Activated naive CD4-positive, alpha-beta T cell treated with anti-CD3 and anti-CD28 coated beads, Interleukin-2, amount 50 U/mL, for 72 hours (primary cell): ENCODE measurements around the gene CTDSPL. TPM values are rescaled to one million over a fixed set of nuclear protein-coding genes. Genes with fewer than 3 reads are reported as not detected.
"Not testable (repeated sequence)": the region's sequence is repeated elsewhere in the genome, so short reads cannot be mapped to it uniquely, and the experiment has no call there.

ENCODE experiments used
- ATAC-seq, 2 donors: fragments of 150-1000 bp; cut with Tn5 transposase; 2 replicates each; pipeline ENCODE4 v1.10.0; 2021; ENCODE audit warnings: mild to moderate bottlenecking in 2 of 2, moderate library complexity in 2 of 2
- DNase-seq, 2 donors: peaks; one replicate each; pipeline ENCODE4 v3.0.0; 2021 to 2022; ENCODE audit warnings: low spot score in 2 of 2
- H3K27ac Mint-ChIP-seq, 2 donors: one replicate each; pipeline ENCODE4 v1.8.0; 2022; ENCODE audit warnings: mild to moderate bottlenecking in 2 of 2, mixed read lengths in 2 of 2
- H3K36me3 Mint-ChIP-seq, 2 donors: one replicate each; pipeline ENCODE4 v1.8.0; 2022; ENCODE audit warnings: mixed read lengths in 2 of 2
- H3K9me3 Mint-ChIP-seq, 2 donors: one replicate each; pipeline ENCODE4 v1.8.0; 2022; ENCODE audit warnings: mixed read lengths in 2 of 2
- total RNA-seq, 2 donors: library from RNA; stranded (reverse); gene quantifications; one replicate each; pipeline ENCODE4 v1.2.3, GENCODE V29; 2022

The CTDSPL gene
- total RNA-seq, 2 donors from 2014 or later = 2.1 to 7.0 TPM

- Mint-ChIP-seq H3K36me3 (no peaks in the 10 kb centered on the region), H3K27ac (peak overlapping the region; percentile 15 to 75), H3K9me3 (no peaks in the 10 kb centered on the region)
- peak in 1 of 2 donors; percentile 72 for DNase-seq
- ATAC-seq = peak; percentile 95 to 98
These were observed 112.7 kb downstream of the CTDSPL start for GRCh38 chr3:37974121-37975083.

- DNase-seq = no peak
- no peak for ATAC-seq
- H3K9me3 Mint-ChIP-seq = no peaks in the 10 kb centered on the region
These were observed 118.1 kb downstream of the CTDSPL start for GRCh38 chr3:37979541-37980461.

DNA sequence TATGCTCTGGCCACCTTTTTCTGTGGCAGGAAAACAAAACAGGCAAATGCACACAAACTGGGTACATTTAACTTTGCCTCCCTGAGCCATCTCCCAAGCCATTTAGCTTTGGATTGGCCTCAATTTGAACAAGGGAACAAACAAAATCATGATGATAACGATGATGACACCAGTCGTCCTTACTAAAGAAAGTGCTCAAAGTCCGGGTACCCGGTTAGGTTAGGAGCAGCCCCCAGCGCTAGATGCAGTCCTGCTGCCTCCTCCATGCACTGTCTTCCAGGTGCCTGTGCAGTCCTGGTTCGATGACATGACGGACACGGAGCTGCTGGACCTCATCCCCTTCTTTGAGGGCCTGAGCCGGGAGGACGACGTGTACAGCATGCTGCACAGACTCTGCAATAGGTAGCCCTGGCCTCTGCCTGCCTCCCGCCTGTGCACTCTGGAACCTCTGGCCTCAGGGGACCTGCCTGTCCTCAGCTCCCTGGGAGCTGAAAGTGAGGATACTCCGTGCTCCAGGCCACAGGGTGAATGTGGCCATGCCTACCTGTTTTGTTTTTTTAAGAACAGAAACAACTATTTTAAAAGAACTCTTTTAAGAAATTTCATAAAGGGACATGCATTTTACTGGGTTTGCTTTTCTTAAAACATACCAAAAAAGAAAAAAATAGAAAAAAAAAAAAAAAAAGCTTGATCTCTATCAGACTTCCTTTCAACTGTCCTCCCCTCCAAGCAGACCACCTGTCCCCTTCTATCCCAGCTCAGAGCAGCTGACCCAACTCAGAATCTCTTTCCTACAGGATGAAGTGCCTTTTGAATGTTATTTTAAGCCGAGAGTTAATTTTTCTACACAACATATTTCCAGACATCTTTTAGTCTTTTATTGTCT, 119.0 kb downstream of the CTDSPL start:
- no peaks in the 10 kb centered on the region for H3K9me3 Mint-ChIP-seq
- no peak for ATAC-seq

More at GRCh38 chr3:37979541-37980461, 118.1 kb downstream of the CTDSPL start:
- no peak overlapping the region for H3K27ac Mint-ChIP-seq
- H3K36me3 Mint-ChIP-seq = no peaks in the 10 kb centered on the region

GRCh38 chr3:37981348-37981664, 119.6 kb downstream of the CTDSPL start:
- DNase-seq = no peak
- no peak for ATAC-seq
- Mint-ChIP-seq H3K36me3 (no peaks in the 10 kb centered on the region), H3K9me3 (no peaks in the 10 kb centered on the region), H3K27ac (no peak overlapping the region)

More for the DNA sequence above, 119.0 kb downstream of the CTDSPL start:
- no peak for DNase-seq
- Mint-ChIP-seq H3K36me3 (no peaks in the 10 kb centered on the region), H3K27ac (no peak overlapping the region)

- Mint-ChIP-seq H3K27ac (no peak overlapping the region), H3K9me3 (no peaks in the 10 kb centered on the region), H3K36me3 (no peaks in the 10 kb centered on the region)
- ATAC-seq = no peak
- no peak for DNase-seq
These were observed 120.7 kb downstream of the CTDSPL start for GRCh38 chr3:37982331-37982730.

DNA sequence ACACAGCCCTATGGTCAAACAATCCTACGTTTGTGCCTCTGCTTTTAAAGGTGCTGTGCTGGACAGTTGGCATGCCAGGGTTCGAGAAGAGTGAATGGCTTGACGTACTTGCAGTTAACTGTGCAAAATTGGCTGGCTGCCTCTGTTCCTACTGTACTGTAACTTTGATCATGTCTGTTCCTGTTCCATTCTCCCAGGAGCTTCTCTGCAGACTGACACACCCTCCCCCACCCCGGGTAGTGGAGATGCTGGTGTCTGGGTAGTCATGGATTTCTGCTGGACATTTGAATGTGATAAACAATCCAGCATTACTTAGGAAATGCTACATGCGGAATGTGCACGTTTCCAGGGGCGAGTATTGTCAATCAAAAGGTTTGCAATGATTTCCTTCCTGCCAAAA, 122.4 kb downstream of the CTDSPL start:
- DNase-seq (no peak), ATAC-seq (no peak)
- H3K9me3 Mint-ChIP-seq = no peaks in the 10 kb centered on the region
- H3K36me3 Mint-ChIP-seq = no peaks in the 10 kb centered on the region
- no peak overlapping the region for H3K27ac Mint-ChIP-seq

DNA sequence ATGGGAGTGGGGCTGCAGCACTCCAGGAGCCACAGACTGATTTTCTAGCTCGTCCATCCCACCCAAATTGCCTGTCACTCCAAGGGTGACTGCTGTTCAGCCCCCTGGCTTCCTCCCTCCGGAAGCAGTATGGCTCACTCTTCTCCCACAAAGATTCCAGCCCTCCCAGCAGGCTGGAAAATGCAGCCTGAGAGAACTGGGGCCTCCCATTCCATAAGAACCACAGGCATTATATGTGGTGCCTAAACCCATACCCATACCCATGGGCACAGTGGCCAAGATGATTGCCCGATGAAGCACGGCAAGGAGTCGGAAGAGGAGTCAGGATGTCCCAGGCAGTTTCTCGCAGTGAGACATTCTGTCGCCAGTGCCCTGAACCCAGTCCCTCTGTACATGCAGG, 122.9 kb downstream of the CTDSPL start:
- H3K36me3 Mint-ChIP-seq = no peaks in the 10 kb centered on the region
- ATAC-seq = no peak
- peak overlapping the region in 1 of 2 donors; percentile 77 for H3K27ac Mint-ChIP-seq

GRCh38 chr3:37985637-37986320, 124.1 kb downstream of the CTDSPL start:
- Mint-ChIP-seq H3K36me3 (no peaks in the 10 kb centered on the region), H3K9me3 (no peaks in the 10 kb centered on the region), H3K27ac (peak overlapping the region in 1 of 2 donors; percentile 27)
- ATAC-seq = no peak
- peak in 1 of 2 donors; percentile 28 for DNase-seq

More for the DNA sequence above, 122.9 kb downstream of the CTDSPL start:
- H3K9me3 Mint-ChIP-seq = no peaks in the 10 kb centered on the region
- no peak for DNase-seq

- ATAC-seq = no peak
- DNase-seq = peak in 1 of 2 donors; percentile 49
- Mint-ChIP-seq H3K36me3 (no peaks in the 10 kb centered on the region), H3K27ac (no peak overlapping the region), H3K9me3 (no peaks in the 10 kb centered on the region)
These were observed 125.0 kb downstream of the CTDSPL start for GRCh38 chr3:37986479-37987314.

GRCh38 chr3:37987315-37987697, 125.6 kb downstream of the CTDSPL start:
- Mint-ChIP-seq H3K36me3 (no peaks in the 10 kb centered on the region), H3K9me3 (no peaks in the 10 kb centered on the region), H3K27ac (no peak overlapping the region)
- ATAC-seq = no peak
- no peak for DNase-seq

DNA sequence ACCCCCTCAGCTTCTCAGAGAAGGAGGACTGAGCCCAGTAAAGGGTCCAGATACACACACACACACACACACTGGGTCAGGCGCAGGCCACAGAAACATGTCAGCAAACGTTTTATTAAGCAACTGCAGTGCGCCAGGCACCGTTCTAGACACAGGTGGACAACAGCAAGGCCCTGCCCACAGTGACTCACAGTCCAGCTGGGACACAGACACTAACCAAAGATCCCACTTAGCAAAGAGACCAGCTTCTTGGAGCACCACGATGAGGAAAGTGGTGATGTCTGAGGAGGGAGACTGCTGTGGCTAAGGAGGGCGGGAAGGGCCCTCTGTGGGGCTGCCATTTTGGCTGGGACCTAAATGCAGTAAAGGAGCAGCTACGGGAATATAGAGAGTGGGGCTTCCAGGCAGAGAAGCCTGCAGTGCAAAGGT, 126.1 kb downstream of the CTDSPL start:
- H3K9me3 Mint-ChIP-seq = no peaks in the 10 kb centered on the region

GRCh38 chr3:37988376-37988775, 126.7 kb downstream of the CTDSPL start:
- not testable (repeated sequence) for H3K27ac Mint-ChIP-seq, H3K9me3 Mint-ChIP-seq, H3K36me3 Mint-ChIP-seq

More for the DNA sequence above, 126.1 kb downstream of the CTDSPL start:
- no peak for ATAC-seq
- Mint-ChIP-seq H3K36me3 (no peaks in the 10 kb centered on the region), H3K27ac (peak overlapping the region in 1 of 2 donors; percentile 62)
- DNase-seq = peak in 1 of 2 donors; percentile 43

GRCh38 chr3:37988931-37989525, 127.3 kb downstream of the CTDSPL start:
- ATAC-seq (no peak), DNase-seq (peak in 1 of 2 donors; percentile 47)
- Mint-ChIP-seq H3K36me3 (no peaks in the 10 kb centered on the region), H3K27ac (peak overlapping the region in 1 of 2 donors; percentile 55), H3K9me3 (no peaks in the 10 kb centered on the region)

More at GRCh38 chr3:37988376-37988775, 126.7 kb downstream of the CTDSPL start:
- not testable (repeated sequence) for ATAC-seq, DNase-seq

DNA sequence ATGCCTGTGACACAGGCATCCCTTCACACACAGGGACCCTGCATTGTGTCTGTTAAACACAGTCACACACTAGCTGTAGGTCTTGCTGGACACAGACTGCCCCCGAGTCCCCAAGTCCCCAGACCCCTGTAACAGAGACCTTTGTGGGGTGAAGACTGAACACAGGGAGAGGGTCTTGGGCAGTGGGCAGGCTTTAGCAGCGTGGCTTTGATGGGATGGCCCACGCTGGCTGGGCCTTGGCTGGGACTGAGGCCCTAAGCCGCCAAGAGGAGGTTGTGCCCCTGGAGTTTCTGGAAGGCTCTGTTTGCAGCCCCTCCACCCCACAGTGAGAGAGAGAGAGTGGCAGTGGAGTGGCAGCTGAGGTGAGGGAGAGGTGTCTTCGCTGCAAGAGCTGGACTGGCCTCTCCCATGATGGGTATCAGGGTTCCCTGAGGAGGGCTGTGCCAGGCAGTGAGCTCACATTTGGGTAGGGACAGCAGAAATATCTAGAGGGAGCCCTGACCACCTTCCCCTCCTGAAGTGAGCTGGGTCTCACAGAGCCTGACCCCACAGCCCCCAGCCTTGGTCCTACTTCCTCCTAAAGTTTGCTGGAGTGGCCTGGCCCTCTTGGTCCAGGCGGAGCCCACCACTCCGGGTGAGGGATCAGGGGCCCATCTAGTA, 128.3 kb downstream of the CTDSPL start:
- peak in 1 of 2 donors; percentile 37 for DNase-seq
- Mint-ChIP-seq H3K9me3 (no peaks in the 10 kb centered on the region), H3K27ac (peak overlapping the region in 1 of 2 donors; percentile 55), H3K36me3 (no peaks in the 10 kb centered on the region)
- ATAC-seq = no peak
